Suppressor macrophage treated with lipopolysaccharide for 1 hour (primary cell): ENCODE measurements around the gene ATF5.
"Not testable (repeated sequence)": the region's sequence is repeated elsewhere in the genome, so short reads cannot be mapped to it uniquely, and the experiment has no call there.

Experiments
- DNase-seq, 3 donors: peaks; one replicate each; pipeline ENCODE4 v3.0.0-alpha.2; 2020 to 2022

Gene ATF5

DNA sequence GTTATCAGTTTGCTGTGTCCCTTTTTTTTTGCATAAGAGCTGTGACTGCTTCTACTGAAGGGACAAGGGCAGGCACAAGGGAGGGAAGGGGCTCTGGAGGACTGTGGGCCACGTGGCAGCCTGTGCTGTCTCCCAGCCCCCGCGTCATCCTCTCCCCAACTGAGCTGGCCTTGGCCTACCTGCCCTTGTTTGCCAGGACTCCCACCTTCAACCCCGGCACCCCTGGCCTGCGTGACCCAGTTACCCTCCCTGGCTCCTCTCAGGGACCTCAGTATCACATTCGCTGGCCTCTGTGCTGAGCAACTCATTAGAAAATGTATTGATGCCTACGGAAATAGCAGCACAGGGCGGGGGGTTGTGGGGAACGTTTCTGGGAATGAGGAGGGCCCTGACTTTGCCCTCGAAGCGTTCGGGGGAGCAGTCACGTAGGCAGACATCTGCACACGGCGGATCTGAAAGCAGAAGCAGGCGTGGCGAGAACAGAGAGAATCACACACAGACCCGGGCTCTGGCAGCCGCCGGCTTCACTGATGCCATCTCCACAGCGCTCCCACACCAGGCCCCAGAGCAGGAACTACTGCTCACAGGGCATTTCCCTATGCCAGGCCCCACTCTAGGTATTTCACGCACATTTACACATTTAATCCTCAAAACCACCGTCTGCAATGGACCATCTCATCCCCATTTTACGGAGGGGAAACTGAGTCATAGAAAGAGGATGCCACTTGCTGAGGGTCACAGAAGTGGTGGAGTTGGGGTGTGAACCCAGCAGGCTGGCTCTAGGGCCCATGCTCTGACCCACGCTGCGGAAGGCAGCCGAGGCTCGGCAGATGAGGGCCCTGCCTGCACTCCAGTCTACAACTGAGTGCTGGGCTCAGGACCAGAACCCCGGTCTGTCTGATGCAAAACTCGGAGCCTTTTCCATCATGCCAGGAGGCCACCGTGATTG is 5.7 kb upstream of the ATF5 start:
- peak; percentile 58 to 73 (median 70) for DNase-seq

DNA sequence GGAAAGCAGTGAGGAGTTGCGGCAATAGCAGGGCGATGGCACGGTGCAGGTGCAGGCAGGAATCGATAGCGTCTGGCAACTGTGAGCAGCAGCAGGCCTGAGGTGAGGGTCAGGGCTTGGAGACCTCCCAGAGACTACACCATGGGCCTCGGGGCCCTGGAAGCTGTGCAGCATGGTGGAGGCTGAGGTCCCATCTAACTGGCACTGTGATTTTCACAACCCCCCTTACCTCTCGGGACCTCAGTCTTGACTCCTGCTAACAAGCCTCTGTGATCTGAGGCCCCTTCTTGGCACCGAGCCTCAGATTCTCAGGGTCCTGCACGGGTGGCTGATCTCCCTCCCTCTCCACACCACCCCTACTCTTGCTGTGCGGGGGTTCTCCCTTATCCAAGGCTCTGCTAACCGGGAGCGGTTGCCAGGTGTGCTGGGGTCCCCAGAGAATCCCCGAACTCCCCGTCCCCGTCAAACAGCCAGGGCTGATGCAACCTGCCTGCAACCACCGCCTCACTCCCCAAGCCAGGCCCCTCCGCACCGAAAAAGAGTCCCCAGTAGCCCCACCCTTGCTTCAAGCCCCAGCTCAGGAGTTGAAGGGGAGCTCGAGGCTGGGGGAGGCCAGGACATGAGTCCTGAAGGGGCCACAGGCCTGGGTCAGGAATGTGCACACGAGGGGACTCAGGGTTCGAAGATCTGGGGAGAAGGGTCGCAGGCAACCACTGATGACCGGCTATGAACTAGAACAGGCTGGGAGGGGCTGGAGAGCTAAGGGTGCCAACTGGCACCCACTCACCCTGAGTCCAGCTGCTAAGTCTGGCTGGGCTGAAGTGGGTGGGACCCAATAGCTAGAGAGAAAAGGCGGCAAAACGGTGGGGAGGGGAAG is 4.8 kb upstream of the ATF5 start:
- no peak for DNase-seq

DNA sequence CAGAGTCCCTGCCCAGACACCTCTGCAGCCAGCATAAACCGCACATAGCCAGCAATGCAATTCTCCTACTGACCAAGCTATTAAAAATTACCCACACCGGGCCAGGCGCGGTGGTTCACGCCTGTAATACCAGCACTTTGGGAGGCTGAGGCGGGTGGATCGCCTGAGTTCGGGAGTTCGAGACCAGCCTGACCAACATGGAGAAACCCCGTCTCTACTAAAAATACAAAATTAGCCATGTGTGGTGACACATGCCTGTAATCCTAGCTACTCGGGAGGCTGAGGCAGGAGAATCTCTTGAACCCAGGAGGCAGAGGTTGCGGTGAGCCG is 4.2 kb upstream of the ATF5 start:
- not testable (repeated sequence) for DNase-seq

DNA sequence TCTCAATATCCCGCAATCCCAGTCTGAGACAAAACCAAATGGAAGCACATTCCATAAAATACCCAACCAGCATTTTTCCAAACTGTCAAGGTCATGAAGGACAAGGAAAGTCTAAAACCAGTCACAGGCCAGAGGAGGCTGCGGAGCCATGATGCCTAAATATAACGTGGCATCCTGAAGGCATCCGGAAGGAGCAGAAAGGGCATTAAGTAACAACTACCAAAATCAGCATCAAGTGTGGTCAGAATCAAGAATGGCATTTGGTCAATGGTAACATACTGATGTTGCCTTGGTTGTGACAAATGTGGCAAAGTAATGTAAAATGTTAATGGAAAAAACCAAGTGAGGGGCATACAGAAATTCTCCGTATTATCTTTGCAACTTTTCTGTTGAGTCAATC is 3.5 kb upstream of the ATF5 start:
- DNase-seq, result no peak

DNA sequence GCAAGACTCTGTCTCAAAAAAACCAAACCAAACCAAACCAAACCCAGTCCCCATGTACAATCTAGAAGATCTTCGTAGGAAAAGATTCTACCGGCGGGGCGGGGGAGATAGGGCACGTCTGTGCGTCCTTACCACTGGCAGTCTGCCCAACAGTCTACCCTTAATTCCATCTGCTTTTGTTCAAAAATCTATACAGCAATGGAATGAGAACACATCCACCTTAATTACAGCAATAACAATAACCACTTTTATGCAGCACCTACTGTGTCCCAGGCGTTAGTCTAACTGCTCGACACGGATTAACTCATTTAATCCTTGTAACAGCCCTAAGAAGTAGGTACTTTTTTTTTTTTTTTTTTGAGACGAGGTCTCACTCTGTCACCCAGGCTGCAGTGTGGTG is 2.5 kb upstream of the ATF5 start:
- no peak for DNase-seq

DNA sequence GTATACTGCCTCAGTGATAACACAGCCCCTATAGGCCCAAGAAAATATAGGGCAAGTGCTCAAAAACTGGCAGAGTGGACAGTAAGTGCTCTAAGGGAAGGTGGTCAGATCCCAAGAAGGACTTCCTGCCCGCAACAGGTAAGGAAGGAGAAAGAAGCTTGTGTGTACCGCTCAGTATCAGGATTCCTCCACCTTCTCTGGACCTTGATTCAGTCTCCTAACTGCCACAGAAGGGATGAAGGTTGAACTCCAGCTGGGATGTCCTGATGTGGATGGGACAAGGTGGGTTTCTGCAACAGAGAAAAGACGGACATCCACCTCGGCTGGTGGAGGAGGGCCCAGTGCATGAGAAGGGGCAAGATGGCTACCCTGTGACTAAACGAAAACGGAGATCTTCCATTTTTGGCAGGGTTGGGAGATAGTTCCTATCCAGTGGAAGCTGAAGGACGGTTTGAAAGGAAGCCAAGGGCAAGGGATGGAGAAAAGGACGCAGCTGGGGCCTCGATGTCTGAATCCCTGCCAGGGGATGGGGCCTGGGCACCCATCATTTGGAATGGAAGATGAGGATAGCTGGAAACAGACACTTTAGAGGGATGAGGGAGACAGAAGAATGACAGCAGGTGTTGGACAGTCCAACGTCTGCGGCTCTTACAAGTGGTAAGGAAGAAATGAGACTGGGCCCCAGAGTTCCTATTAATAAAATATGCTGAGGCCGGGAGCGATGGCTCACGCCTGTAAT is 1.3 kb upstream of the ATF5 start:
- no peak for DNase-seq

DNA sequence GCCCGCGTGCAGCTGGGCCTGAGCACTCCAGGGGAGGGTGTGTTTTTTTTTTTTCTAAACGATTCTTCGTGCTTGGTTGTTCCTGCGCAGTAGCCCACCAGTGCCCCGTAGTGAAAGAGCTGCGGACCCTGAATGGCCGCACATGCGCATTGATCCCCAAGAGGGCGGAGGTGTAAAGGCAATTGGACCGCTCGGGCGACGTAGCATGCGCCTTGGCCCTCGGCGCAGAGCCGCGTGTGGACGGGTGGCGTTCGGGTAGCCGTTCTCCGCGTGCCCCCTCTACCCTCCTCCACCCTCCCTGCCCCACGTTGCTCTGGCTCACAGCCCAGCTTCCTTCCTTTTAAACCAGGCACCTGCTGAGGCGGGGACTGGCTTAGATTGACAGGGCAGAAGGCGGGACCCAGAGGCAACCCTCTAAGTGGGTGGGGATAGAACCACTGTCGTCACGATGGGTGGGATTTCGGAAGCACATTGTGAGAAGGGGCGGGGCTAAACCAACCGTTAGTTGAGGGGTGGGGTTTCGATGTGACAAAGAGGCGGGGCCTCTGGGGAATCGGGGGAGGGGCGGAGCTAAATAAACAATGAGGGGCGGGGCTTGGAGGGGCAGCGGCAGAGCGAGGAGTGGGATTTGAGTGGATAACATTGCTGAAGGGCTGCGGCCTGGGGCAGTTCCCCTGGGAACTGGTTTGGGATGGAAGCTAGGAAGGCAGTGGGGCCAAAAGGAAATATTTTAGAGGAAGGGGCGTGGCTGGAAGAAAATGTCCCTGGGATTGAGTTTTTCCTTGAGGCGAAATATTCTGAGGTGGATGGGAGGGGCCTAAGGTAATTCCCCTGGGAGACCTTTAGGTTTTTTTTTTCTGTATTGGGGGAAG is 842 bp downstream of the ATF5 start:
- peak; percentile 97 for DNase-seq

DNA sequence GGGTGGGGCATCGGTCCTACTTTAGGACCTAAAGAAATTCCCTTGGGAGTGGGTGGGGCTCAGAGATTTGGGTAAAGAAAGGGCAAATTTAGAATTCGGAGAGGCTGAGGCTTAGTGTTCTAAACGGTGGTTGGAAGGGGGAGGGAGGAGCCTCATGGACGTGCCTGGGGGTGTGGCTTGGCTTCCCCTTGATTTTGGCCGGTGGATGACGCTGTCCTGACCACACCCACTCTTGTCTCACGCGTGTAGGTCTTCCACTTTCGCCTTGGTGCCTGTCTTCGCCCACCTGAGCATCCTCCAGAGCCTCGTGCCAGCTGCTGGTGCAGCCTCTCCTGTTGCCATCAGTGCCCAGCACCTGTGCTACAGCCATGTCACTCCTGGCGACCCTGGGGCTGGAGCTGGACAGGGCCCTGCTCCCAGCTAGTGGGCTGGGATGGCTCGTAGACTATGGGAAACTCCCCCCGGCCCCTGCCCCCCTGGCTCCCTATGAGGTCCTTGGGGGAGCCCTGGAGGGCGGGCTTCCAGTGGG is 1.5 kb downstream of the ATF5 start:
- DNase-seq, result peak; percentile 48 to 72 (median 50)

DNA sequence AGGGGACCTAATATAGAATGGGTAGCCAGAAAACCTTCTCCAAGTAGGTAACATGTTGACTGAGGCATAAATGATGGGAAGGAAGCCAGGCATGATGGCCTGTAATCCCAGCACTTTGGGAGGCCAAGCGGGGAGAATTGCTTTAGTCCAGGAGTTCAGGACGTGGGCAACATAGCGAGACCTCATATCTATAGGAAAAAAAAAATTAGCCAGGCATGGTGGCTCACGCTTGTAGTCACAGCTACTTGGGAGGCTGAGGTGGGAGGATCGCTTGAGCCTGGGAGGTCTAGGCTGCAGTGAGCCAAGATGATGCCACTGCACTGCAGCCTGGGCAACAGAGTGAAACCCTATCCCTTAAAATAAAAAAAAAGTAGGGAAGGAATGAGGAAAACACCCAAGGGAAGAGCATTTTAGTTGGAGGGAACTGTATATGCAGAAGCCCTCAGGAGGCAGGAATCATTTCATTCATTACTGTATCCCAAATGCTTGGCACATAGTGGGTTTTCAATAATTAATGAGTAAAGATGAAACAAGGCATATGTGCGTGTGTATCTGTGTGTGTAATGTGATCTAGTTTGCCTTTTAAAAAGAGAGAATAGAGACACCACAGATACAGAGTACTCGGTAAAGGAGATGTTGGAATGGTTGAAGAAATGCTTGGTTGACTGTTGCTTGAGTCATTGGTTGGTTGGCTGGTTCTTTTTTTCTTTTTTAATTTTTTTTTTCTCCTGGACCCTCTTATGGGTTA is 2.5 kb downstream of the ATF5 start:
- DNase-seq, result no peak

DNA sequence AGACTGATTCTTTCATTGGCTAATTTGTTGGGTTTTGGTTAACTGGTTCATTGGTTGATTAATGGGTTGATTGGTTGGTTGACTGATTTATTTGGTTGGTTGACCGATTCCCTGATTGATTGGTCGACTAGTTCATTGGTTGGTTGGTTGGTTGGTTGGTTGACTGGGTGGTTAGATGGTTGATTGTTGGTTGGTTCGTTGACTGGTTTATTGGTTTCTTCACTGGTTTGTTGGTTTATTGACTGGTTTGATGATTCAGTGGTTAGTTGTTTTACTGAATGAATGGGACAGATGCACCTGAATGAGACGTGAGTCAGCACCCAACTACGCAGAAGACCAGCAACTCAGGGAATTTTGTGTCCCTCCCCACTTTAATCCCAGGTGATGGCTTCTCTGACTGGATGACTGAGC is 3.0 kb downstream of the ATF5 start:
- no peak for DNase-seq

DNA sequence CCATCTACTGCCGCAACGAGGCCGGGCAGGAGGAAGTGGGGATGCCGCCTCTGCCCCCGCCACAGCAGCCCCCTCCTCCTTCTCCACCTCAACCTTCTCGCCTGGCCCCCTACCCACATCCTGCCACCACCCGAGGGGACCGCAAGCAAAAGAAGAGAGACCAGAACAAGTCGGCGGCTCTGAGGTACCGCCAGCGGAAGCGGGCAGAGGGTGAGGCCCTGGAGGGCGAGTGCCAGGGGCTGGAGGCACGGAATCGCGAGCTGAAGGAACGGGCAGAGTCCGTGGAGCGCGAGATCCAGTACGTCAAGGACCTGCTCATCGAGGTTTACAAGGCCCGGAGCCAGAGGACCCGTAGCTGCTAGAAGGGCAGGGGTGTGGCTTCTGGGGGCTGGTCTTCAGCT is 3.7 kb downstream of the ATF5 start:
- DNase-seq, result no peak

DNA sequence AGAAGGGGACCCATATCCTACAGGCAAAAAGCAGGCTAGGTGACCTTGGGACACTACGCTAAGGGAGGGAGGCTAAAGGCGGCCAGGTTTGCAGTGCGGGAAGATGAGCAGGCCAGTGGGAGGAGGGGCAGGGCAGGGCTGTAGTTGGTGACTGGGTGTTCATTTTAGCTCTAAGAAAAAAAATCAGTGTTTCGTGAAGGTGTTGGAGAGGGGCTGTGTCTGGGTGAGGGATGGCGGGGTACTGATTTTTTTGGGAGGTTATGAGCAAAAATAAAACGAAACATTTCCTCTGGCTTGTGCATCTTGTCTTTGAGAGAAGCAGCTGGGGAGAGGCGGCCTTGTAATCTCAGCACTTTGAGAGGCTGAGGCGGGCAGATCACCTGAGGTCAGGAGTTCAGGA is 4.6 kb downstream of the ATF5 start:
- DNase-seq, result no peak

DNA sequence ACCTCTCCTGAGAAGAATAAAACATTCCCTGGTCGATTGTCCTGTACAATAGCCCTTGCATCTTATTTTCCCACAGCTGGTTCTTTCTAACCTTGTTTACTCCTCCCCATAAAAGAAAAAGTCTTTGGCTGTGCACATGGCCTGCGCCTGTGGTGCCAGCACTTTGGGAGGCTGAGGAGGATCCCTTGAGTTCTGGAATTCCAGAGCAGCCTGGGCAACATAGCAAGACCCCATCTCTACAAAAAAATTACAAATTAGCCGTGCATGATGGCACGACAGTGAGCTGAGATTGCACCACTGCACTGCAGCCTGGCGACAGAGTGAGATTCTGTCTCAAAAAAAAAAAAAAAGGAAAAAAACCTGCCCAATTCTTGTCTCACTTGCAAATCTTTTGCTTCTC is 7.5 kb downstream of the ATF5 start:
- DNase-seq, result no peak

DNA sequence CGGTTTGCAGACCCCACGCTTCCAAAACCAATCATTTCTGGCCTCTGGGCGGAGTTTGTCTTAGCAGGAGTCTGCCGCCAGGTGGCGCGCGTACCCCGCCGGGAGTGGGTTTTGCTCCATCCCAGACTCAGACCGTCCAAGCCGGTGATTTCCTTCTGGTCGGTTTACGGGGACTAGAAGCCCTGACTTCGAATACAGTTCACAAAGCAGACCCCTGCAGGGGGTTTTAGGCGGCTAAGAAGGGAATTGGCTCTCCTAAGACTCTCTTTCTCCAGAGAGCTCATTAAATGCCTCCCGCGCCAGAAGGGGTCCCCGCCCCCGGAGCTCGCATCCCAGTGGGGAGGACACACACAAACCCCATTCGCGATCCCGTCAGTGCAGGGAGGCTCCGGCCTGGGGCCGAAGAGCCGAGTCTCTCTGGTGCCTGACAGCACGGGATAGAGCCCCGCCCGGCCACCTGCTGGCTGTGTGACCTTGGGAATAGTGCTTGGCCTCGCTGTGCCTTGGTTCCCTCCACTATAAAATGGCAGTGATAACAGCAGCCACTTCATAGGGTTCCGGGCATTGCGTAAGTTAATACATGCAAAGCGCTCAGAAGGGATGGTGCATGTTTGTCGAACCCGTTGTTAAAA is 8.9 kb downstream of the ATF5 start:
- DNase-seq, result peak; percentile 83 to 91 (median 90)

DNA sequence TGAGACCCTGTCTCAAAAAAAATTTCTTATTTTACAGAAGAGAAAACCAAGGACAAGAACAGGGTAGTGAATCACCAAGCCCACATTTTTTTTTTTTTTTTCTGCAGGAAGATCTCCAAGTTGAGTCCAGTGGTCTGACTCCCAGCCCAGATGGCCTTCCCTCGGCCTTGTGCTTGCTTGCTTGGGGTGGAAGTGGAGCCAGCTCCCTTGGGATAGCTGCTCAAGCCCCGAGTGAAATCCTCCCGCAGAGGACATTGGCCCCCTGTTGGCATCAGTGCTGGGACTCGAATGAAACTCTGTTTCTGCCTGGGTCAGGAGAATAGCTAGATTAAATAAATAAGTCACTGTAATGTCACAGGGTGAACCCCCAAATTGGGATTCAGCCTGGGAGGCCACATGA is 9.7 kb downstream of the ATF5 start:
- no peak for DNase-seq

DNA sequence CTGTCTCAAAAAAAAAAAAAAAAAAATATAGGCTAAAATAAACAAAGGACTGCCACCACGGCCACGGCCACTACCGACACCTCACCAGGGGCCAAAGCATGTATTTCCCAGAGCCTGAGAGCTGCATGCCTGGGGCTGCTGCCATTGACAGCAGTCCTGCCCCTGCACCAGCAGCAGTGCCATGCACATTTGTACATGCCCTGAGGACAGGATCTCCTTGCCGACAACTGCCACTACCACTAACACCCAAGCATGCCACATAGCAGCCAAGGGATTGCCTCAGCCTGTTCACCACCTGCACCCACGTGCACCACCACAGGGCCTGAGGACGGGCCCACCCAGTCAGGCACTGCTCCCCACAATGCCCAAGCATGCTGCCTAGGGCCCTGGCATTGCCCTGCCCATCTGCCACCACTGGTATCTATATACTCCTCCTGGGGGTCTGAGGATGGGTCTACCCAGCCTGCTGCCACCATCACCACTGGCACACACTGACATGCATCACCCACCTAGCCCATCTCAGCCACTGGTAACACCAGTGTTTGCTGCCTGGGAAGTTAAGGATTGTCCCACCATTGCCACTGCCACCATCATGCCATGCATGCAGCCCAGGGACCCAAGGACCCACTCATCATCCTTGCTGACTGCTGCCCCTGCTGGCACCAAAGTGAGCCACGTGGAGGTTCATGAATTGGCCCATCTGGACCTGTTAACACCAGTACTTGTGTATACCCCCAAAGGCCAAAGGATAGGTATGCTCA is 10.9 kb downstream of the ATF5 start:
- DNase-seq, result no peak

DNA sequence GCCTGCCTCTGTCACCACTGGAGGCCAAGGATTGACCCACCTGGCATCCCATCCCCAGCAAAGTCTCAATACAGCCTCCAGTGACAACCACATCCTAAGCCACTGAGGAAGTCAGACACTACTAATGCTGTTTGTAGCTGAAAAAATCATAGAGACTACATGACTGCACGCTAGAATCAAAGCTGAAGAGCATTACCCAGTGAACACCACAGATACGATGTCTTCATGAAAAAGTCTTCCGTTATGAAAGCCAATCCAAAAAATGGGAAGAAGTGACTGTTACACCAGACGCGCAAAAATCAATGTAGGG is 11.4 kb downstream of the ATF5 start:
- DNase-seq, result no peak

DNA sequence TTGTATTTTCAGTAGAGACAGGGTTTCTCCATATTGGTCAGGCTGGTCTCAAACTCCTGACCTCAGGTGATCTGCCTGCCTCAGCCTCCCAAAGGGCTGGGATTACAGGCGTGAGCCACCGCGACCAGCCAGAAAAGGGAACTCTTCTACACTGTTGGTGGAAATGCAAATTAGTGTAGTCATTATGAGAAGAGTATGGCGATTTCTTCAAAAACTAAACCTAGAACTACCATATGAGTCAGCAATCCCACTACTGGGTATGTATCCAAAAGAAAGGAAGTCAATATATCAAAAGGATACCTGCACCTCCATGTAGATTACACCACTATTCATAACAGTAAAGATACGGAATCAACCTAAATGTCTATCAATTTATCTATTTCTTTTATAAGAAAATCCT is 15.6 kb downstream of the ATF5 start:
- DNase-seq, result peak; percentile 73 to 93 (median 88)

DNA sequence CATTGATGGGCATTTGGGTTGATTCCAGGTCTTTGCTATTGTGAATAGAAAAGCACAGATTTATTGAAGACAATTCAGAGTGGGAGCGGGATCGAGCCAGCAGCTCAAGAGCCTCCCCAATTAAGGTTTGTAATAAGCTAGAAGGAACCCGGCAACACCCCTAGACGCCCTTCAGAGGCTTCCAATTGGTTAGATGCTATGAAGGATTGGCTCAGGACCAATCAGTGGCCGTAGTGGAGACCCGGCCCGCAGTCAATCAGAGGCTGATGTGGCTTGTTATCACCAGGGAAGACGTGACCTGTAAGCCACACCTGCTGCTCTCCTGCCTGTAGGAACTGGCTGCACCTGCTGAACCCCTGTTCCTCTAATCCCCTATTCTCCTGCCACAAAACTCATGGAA is 17.4 kb downstream of the ATF5 start:
- no peak for DNase-seq
